K562 (cell line): ENCODE results near the gene PSME1.

Experiments
- ARNT ChIP-seq, 2 experiments: fragments of 450-650 bp; IDR thresholded peaks; 2 replicates each; pipeline ENCODE4 v1.6.1; 2016; ENCODE audit warnings: mild to moderate bottlenecking in 1 of 2
- CHD2 ChIP-seq: IDR thresholded peaks from 2 replicates; pipeline ENCODE4 v1.6.1; 2011; ENCODE audit warnings: low read depth, low read length
- ETS1 ChIP-seq: conservative IDR thresholded peaks from 2 replicates; pipeline ENCODE4 v1.6.1; 2011; ENCODE audit warnings: low read depth, mild to moderate bottlenecking, low read length; ENCODE audit not compliant: control insufficient read depth
- EZH2 ChIP-seq: IDR thresholded peaks from 2 replicates; pipeline ENCODE4 v1.6.1; 2012; ENCODE audit warnings: low read depth, mild to moderate bottlenecking, inconsistent platforms, low read length, borderline replicate concordance
- FOXM1 ChIP-seq, 2 experiments: fragments of 450-650 bp in 1 of 2; sonication (generic) in 1 of 2; formaldehyde crosslinking in 1 of 2; IDR thresholded peaks; 2 replicates each; pipeline versions ENCODE4 v1.6.1 to v1.9.0; 2017 to 2022; ENCODE audit warnings: low read depth in 2 of 2, mild to moderate bottlenecking in 2 of 2, missing genetic modification reagents in 1 of 2, moderate library complexity in 1 of 2
- HSF4 ChIP-seq: fragments of 250-450 bp; sonication (Bioruptor Pico); IDR thresholded peaks from 2 replicates; pipeline ENCODE4 v2.1.2; 2022; ENCODE audit warnings: mild to moderate bottlenecking, moderate library complexity, borderline replicate concordance
- OTX1 ChIP-seq: fragments of 450-650 bp; formaldehyde crosslinking; IDR thresholded peaks from 2 replicates; pipeline ENCODE4 v1.4.0; 2022; ENCODE audit warnings: mild to moderate bottlenecking
- POLR2AphosphoS5 ChIP-seq: IDR thresholded peaks from 2 replicates; pipeline ENCODE4 v1.6.1; 2011; ENCODE audit warnings: mild to moderate bottlenecking, low read depth, low read length, moderate library complexity; ENCODE audit not compliant: control insufficient read depth, insufficient read depth
- SMC3 ChIP-seq: conservative IDR thresholded peaks from 2 replicates; pipeline ENCODE4 v1.6.1; 2011; ENCODE audit warnings: low read depth, low read length, improper control_type of control experiment; ENCODE audit not compliant: insufficient read depth
- ZBED1 ChIP-seq: IDR thresholded peaks from 2 replicates; pipeline ENCODE4 v1.6.1; 2014
- TF ChIP-seq, protein P1 (sequence below), 3 experiments: IDR thresholded peaks in 2 of 3; conservative IDR thresholded peaks in 1 of 3; 2 replicates each; pipeline ENCODE4 v1.5.1; 2011 to 2012; ENCODE audit warnings: low read length in 3 of 3, mild to moderate bottlenecking in 3 of 3, control low read depth in 2 of 3, improper control_type of control experiment in 1 of 3, inconsistent platforms in 1 of 3, low read depth in 1 of 3, mixed read lengths in 1 of 3, moderate library complexity in 1 of 3; ENCODE audit not compliant: insufficient read depth in 2 of 3
- TF ChIP-seq, protein P2 (sequence below): fragments of 250-450 bp; sonication (Bioruptor Pico); IDR thresholded peaks from 2 replicates; pipeline ENCODE4 v1.8.0; 2021; ENCODE audit warnings: mild to moderate bottlenecking, moderate library complexity

DNA sequence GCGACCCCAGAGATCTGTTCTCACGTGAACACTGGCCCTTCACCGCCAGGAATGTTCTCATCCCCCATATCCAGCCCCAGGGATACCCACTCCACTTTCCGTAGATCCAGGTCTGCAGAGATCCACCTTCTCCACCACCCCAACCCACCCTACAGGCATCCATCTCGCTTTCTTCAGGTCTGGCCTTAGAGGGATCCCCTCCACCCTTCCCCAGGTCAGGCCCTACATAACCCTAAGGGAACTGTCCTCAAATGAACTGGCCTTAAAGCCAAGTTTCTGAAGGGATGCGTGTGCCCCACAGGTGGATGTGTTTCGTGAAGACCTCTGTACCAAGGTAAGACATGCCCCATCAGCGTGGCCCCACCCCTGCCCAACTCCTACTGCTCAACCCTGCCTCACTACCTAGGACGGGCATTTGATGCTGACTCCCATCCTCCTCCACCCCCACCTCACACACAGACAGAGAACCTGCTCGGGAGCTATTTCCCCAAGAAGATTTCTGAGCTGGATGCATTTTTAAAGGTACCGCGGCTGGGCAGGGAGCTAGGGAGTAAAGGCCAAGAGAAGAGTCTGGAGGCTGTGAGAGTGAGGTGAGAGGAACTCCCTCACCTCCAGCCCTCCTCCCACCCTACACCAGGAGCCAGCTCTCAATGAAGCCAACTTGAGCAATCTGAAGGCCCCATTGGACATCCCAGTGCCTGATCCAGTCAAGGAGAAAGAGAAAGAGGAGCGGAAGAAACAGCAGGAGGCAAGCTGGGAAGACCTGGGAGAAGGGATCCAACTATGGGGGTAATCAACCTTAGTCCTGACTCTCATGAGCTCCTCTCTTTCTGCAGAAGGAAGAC lies 912 bp downstream of the PSME1 start:
- TF ChIP-seq, protein P1, sequence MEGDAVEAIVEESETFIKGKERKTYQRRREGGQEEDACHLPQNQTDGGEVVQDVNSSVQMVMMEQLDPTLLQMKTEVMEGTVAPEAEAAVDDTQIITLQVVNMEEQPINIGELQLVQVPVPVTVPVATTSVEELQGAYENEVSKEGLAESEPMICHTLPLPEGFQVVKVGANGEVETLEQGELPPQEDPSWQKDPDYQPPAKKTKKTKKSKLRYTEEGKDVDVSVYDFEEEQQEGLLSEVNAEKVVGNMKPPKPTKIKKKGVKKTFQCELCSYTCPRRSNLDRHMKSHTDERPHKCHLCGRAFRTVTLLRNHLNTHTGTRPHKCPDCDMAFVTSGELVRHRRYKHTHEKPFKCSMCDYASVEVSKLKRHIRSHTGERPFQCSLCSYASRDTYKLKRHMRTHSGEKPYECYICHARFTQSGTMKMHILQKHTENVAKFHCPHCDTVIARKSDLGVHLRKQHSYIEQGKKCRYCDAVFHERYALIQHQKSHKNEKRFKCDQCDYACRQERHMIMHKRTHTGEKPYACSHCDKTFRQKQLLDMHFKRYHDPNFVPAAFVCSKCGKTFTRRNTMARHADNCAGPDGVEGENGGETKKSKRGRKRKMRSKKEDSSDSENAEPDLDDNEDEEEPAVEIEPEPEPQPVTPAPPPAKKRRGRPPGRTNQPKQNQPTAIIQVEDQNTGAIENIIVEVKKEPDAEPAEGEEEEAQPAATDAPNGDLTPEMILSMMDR (IDR thresholded peaks at IDR 0.05 in 2 of 3, conservative IDR thresholded peaks at IDR 0.05 in 1 of 3; ENCODE audit: insufficient read depth in 2 of 3, low read depth in 1 of 3, low read length in 3 of 3), result no peak
- TF ChIP-seq ETS1 (no peak), ARNT (IDR thresholded peaks at IDR 0.05) (no peak), CHD2 (no peak), SMC3 (no peak), POLR2AphosphoS5 (no peak), FOXM1 (IDR thresholded peaks at IDR 0.05; ENCODE audit: low read depth) (no peak), FOXM1 (CRISPR knock-in tag; IDR thresholded peaks at IDR 0.05; ENCODE audit: low read depth) (no peak), OTX1 (no peak), ZBED1 (no peak), EZH2 (no peak), HSF4 (CRISPR knock-in tag) (no peak)
- TF ChIP-seq, protein P2, sequence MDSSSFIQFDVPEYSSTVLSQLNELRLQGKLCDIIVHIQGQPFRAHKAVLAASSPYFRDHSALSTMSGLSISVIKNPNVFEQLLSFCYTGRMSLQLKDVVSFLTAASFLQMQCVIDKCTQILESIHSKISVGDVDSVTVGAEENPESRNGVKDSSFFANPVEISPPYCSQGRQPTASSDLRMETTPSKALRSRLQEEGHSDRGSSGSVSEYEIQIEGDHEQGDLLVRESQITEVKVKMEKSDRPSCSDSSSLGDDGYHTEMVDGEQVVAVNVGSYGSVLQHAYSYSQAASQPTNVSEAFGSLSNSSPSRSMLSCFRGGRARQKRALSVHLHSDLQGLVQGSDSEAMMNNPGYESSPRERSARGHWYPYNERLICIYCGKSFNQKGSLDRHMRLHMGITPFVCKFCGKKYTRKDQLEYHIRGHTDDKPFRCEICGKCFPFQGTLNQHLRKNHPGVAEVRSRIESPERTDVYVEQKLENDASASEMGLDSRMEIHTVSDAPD (CRISPR knock-in tag), result no peak
